BLaER1 treated with 17β-estradiol and CSF1 and Interleukin-3, amounts not matched to agents 10 nM and 100 nM (cell line): ENCODE data around the gene PLCZ1.

Source experiments
- H3K27ac ChIP-seq, 11 experiments: shearing (Covaris generic); formaldehyde crosslinking; 2 replicates each; pipeline ENCODE4 v1.8.1; 2022
- H3K27me3 ChIP-seq, 11 experiments: shearing (Covaris generic); formaldehyde crosslinking; 2 replicates each; pipeline ENCODE4 v1.8.1; 2022
- H3K36me3 ChIP-seq, 11 experiments: shearing (Covaris generic); formaldehyde crosslinking; 2 replicates each; pipeline ENCODE4 v1.8.1; 2022
- H3K4me1 ChIP-seq, 10 experiments: shearing (Covaris generic); formaldehyde crosslinking; 2 replicates each; pipeline ENCODE4 v1.8.1; 2022
- H3K4me2 ChIP-seq, 11 experiments: shearing (Covaris generic); formaldehyde crosslinking; 2 replicates each; pipeline ENCODE4 v1.8.1; 2022
- H3K4me3 ChIP-seq, 10 experiments: shearing (Covaris generic); formaldehyde crosslinking; 2 replicates each; pipeline ENCODE4 v1.8.1; 2022
- H3K9ac ChIP-seq, 11 experiments: shearing (Covaris generic); formaldehyde crosslinking; 2 replicates each; pipeline ENCODE4 v1.8.1; 2022
- H3K9me3 ChIP-seq, 11 experiments: shearing (Covaris generic); formaldehyde crosslinking; replicated peaks in 1 of 11; 2 replicates each; pipeline ENCODE4 v1.8.1; 2022
- H4K20me1 ChIP-seq, 11 experiments: shearing (Covaris generic); formaldehyde crosslinking; 2 replicates each; pipeline ENCODE4 v1.8.1; 2022
- Cebpa-rat ChIP-seq, 11 experiments: shearing (Covaris generic); IDR thresholded peaks; 2 replicates each; pipeline ENCODE4 v1.8.1; 2022

PLCZ1 gene

GRCh38 chr12:18751866-18752265 lies 14.1 kb upstream of the PLCZ1 start:
- H3K4me2 ChIP-seq, result no peak overlapping the region
- no peaks in the 10 kb centered on the region for H3K27me3 ChIP-seq
- no peak overlapping the region for H3K4me3 ChIP-seq
- H3K36me3 ChIP-seq, result no peaks in the 10 kb centered on the region
- 0 out of 20 replicates have a peak, but pooled peaks cover 0 to 4% (median 0%) of the 10 kb centered on the region in 10 experiments for H3K4me1 ChIP-seq
- H3K27ac ChIP-seq, result no peak overlapping the region
- TF ChIP-seq Cebpa-rat (IDR thresholded peaks at IDR 0.05), result no peak
- H4K20me1 ChIP-seq, result no peaks in the 10 kb centered on the region
- no peaks in the 10 kb centered on the region for H3K9me3 ChIP-seq
- no peak overlapping the region for H3K9ac ChIP-seq

DNA sequence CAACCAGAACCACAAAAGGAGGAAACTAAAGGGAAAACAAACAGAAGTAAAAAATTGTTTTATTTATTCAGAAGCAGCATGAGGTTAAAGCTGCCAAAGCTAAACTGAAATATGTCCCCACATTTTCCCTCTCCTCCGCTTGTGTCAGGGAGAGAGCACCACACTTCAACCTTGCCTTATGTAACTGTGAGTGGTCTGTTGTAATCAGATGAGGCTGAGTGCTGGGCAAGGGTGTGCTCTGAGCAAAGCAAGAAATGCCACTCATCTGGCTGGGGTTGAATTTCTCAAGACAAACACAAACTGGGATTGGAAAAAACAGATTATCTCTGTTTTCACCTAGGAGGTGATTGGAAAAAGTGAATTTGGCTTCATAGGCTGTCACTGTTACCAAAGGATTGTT lies 12.3 kb upstream of the PLCZ1 start:
- no peak overlapping the region for H3K4me2 ChIP-seq
- H3K9ac ChIP-seq, result no peak overlapping the region
- 0 out of 20 replicates have a peak, but pooled peaks cover 0 to 4% (median 0%) of the 10 kb centered on the region in 10 experiments for H3K4me1 ChIP-seq
- no peak for TF ChIP-seq Cebpa-rat (IDR thresholded peaks at IDR 0.05)
- H4K20me1 ChIP-seq, result no peaks in the 10 kb centered on the region
- H3K4me3 ChIP-seq, result no peak overlapping the region
- no peaks in the 10 kb centered on the region for H3K27me3 ChIP-seq
- no peaks in the 10 kb centered on the region for H3K9me3 ChIP-seq
- no peaks in the 10 kb centered on the region for H3K36me3 ChIP-seq
- H3K27ac ChIP-seq, result no peak overlapping the region

DNA sequence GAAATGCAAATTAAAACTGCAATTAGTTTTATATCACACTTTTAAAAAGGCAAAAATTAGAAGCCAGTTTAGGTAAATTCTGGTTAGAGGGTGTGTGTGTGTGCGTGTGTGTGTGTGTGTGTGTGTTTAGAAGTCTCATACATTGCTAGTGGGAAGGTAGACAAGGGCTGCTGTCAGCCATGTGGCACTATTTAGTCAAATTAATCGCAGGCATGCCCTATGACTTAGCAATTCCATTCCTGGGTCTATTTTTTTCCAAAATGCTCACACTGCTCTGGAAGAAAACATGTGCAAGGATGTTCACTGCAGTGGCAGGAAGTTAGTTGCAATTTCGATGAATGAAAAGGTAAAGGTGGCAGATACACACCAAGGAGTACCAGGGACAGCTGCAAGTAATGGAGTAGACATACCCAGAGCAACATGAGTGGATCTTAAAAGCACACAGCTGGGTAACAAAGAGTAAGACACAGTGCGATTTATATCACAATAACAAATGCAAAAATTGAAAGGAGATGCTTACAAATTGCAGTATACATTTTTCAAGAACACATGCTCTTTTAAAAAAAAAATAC lies 11.7 kb upstream of the PLCZ1 start:
- Histone ChIP-seq H3K36me3 (no peaks in the 10 kb centered on the region), H4K20me1 (no peaks in the 10 kb centered on the region), H3K4me1 (0 out of 20 replicates have a peak, but pooled peaks cover 0 to 4% (median 0%) of the 10 kb centered on the region in 10 experiments), H3K27me3 (no peaks in the 10 kb centered on the region), H3K9ac (no peak overlapping the region), H3K9me3 (no peaks in the 10 kb centered on the region), H3K4me2 (no peak overlapping the region), H3K4me3 (no peak overlapping the region), H3K27ac (no peak overlapping the region)
- TF ChIP-seq Cebpa-rat (IDR thresholded peaks at IDR 0.05), result no peak

- Histone ChIP-seq H3K27me3 (no peaks in the 10 kb centered on the region), H4K20me1 (no peaks in the 10 kb centered on the region), H3K4me2 (no peak overlapping the region), H3K9me3 (no peaks in the 10 kb centered on the region), H3K4me1 (0 out of 20 replicates have a peak, but pooled peaks cover 0 to 4% (median 0%) of the 10 kb centered on the region in 10 experiments), H3K4me3 (no peak overlapping the region), H3K27ac (no peak overlapping the region), H3K9ac (no peak overlapping the region), H3K36me3 (no peaks in the 10 kb centered on the region)
- no peak for TF ChIP-seq Cebpa-rat (IDR thresholded peaks at IDR 0.05)
Measured at GRCh38 chr12:18747895-18748294, 10.1 kb upstream of the PLCZ1 start.

GRCh38 chr12:18731156-18731555 lies 6.7 kb downstream of the PLCZ1 start:
- TF ChIP-seq Cebpa-rat (IDR thresholded peaks at IDR 0.05), result no peak
- Histone ChIP-seq H3K27ac (no peak overlapping the region), H3K4me2 (no peak overlapping the region), H3K9ac (no peak overlapping the region), H3K36me3 (no peaks in the 10 kb centered on the region), H4K20me1 (no peaks in the 10 kb centered on the region), H3K4me1 (no peaks in the 10 kb centered on the region), H3K9me3 (peaks cover 0 to 16% (median 13%) of the 10 kb centered on the region in 11 experiments; a peak in 17 of 22 replicates), H3K4me3 (no peak overlapping the region), H3K27me3 (no peaks in the 10 kb centered on the region)

- Histone ChIP-seq H3K27ac (no peak overlapping the region), H3K4me2 (no peak overlapping the region), H3K27me3 (no peaks in the 10 kb centered on the region), H3K4me1 (no peaks in the 10 kb centered on the region), H3K9me3 (no peaks in the 10 kb centered on the region), H3K4me3 (no peak overlapping the region), H3K36me3 (no peaks in the 10 kb centered on the region), H3K9ac (no peak overlapping the region), H4K20me1 (no peaks in the 10 kb centered on the region)
- no peak for TF ChIP-seq Cebpa-rat (IDR thresholded peaks at IDR 0.05)
Measured at GRCh38 chr12:18723752-18724151, 14.1 kb downstream of the PLCZ1 start.

DNA sequence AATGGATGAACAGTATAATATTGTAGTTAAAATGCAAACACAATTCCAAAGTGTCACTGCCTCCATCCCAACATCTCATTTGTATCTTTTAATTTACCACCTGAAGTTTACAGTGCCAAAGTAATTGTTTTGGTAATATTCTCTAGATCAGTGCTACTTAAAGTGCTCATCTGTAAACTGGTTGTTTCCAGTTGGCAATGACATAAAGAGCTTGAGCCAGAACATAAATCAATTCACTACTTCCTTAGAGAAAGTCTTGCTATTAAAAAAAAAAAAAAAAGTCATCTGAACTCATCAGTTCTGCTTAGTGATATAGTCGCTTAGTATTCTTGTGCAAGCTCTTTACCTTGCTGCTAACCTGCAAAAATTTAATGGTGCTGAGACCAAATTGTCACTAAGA lies 16.4 kb downstream of the PLCZ1 start:
- no peaks in the 10 kb centered on the region for H3K4me1 ChIP-seq
- H3K27me3 ChIP-seq, result no peaks in the 10 kb centered on the region
- no peaks in the 10 kb centered on the region for H3K36me3 ChIP-seq
- H3K4me2 ChIP-seq, result no peak overlapping the region
- no peaks in the 10 kb centered on the region for H4K20me1 ChIP-seq
- H3K27ac ChIP-seq, result no peak overlapping the region
- no peaks in the 10 kb centered on the region for H3K9me3 ChIP-seq
- no peak overlapping the region for H3K9ac ChIP-seq
- no peak for TF ChIP-seq Cebpa-rat (IDR thresholded peaks at IDR 0.05)
- no peak overlapping the region for H3K4me3 ChIP-seq

GRCh38 chr12:18720690-18721089 lies 17.1 kb downstream of the PLCZ1 start:
- Histone ChIP-seq H3K9ac (no peak overlapping the region), H3K27ac (no peak overlapping the region)

DNA sequence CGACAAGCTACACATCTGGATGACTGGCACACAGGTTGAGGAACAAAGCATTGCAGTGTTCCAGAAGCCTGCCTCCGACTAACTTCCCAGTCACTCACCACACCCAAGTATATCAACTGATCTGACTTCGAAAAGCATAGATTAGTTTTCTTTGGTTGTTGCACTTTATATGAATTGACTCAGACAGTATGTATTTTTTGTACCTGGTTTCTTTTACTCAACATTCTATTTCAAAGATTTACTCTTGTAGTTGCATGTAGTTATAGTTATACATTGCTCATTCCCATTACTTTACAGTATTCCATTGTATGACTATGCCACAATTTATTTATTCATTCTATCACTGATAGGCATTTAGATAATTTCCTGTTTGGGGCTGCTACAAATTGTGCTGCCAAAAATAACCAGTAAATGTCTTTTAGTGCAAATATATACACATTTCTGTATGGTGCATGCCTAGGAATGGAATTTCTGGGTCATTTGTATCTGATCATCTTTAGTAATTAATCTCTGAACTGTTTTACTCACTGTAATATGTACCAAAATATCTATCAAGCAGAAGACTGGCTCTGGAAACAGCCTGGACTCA lies 17.8 kb downstream of the PLCZ1 start:
- TF ChIP-seq Cebpa-rat (IDR thresholded peaks at IDR 0.05), result no peak
- Histone ChIP-seq H3K4me1 (no peaks in the 10 kb centered on the region), H3K27me3 (no peaks in the 10 kb centered on the region), H3K4me3 (no peak overlapping the region), H3K4me2 (no peak overlapping the region), H3K27ac (no peak overlapping the region), H3K9ac (no peak overlapping the region), H3K9me3 (no peaks in the 10 kb centered on the region), H4K20me1 (no peaks in the 10 kb centered on the region), H3K36me3 (no peaks in the 10 kb centered on the region)

More at GRCh38 chr12:18720690-18721089, 17.1 kb downstream of the PLCZ1 start:
- H3K4me2 ChIP-seq, result no peak overlapping the region
- no peak overlapping the region for H3K4me3 ChIP-seq
- no peaks in the 10 kb centered on the region for H3K36me3 ChIP-seq
- H3K9me3 ChIP-seq, result no peaks in the 10 kb centered on the region
- no peak for TF ChIP-seq Cebpa-rat (IDR thresholded peaks at IDR 0.05)
- H3K27me3 ChIP-seq, result no peaks in the 10 kb centered on the region
- H3K4me1 ChIP-seq, result no peaks in the 10 kb centered on the region
- H4K20me1 ChIP-seq, result no peaks in the 10 kb centered on the region

DNA sequence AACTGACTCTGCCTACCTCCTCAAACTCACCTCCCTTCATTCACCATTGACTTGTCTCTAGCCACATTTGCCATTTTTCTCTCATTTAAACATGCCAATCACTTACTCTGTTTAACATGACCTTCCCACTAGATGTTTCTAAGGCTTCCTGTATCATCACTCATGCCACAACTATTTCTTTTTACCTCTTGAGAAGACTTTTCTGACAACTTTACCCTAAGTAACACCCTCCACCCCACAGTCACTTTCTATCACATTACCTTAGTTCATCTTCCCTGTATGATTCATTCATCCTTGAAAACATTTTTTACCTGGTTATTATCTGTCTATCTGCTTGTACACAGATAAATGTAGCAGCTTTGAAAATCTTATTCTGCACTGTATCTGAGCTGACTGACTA lies 19.4 kb downstream of the PLCZ1 start:
- Histone ChIP-seq H3K27me3 (no peaks in the 10 kb centered on the region), H3K4me2 (no peak overlapping the region), H3K36me3 (no peaks in the 10 kb centered on the region), H3K4me3 (no peak overlapping the region), H4K20me1 (no peaks in the 10 kb centered on the region), H3K4me1 (no peaks in the 10 kb centered on the region), H3K27ac (no peak overlapping the region), H3K9ac (no peak overlapping the region), H3K9me3 (no peaks in the 10 kb centered on the region)
- TF ChIP-seq Cebpa-rat (IDR thresholded peaks at IDR 0.05), result no peak
